NOMO-1 treated with DMSO at 0.1 percent for 48 hours (cell line): ENCODE measurements around the gene UVRAG.
"Not testable (repeated sequence)": the region's sequence is repeated elsewhere in the genome, so short reads cannot be mapped to it uniquely, and the experiment has no call there.

Source experiments
- DNase-seq: peaks from one replicate; lab custom pipeline; 2025; ENCODE audit not compliant: unreplicated experiment; lab: John Stamatoyannopoulos, UW

The UVRAG gene

GRCh38 chr11:75946531-75947530, 131.8 kb downstream of the UVRAG start:
- peak; percentile 32 for DNase-seq

GRCh38 chr11:75949023-75949672, 134.1 kb downstream of the UVRAG start:
- no peak for DNase-seq

DNA sequence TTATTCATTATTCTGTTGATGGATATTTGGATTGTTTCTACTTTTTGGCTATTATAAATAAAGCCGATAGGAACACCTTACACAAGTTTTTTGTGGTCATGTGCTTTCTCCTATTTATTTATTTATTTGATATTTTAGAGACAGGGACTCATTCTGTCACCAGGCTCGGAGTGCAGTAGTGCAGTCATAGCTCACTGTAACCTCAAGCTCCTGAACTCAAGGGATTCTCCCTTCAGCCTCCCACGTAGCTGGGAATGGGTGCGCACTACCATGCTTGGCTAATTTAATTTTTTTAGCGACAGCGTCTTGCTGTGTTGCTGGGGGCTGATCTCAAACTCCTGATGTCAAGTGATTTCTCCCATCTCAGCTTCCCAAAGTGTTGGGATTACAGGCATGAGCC, 135.1 kb downstream of the UVRAG start:
- DNase-seq: no peak

- DNase-seq: no peak
These were observed 139.0 kb downstream of the UVRAG start for GRCh38 chr11:75954039-75954438.

- no peak for DNase-seq
These were observed 140.4 kb downstream of the UVRAG start for GRCh38 chr11:75955443-75955842.

DNA sequence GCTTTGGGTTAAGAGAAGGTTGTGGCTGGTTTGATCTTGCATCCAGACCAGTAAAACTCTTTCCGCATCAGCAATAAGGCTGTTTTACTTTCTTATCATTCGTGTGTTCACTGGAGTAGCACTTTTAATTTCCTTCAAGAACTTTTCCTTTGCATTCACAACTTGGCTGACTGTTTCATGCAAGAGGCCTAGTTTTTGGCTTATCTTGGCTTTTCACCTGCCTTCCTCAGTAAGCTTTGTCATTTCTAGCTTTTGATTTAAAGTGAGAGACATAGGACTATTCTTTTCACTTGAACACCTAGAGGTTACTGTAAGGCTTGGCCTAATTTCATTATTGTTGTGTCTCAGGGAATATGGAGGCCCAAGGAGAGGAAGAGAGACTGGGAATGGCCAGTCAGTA, 144.5 kb downstream of the UVRAG start:
- DNase-seq: no peak

DNA sequence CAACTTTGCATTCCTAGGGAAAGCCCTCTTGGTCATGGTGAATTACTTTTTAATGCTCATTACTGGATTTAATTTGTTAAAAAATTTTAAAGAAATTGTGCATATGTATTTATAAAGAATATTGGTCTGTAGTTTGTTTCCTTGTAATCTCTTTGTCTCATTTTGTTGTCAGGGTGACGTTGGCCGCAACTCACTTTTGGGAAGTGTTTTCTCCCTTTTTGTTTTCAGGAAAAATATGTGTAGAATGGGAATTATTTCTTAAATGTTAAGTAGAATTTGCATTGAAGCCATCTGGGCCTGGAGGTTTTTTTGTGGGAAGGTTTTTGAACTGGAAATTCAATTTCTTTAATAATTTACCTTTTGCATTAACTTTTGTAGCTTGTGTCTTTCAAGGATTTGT, 149.1 kb downstream of the UVRAG start:
- no peak for DNase-seq

- DNase-seq: no peak
These were observed 151.7 kb downstream of the UVRAG start for GRCh38 chr11:75966537-75967287.

DNA sequence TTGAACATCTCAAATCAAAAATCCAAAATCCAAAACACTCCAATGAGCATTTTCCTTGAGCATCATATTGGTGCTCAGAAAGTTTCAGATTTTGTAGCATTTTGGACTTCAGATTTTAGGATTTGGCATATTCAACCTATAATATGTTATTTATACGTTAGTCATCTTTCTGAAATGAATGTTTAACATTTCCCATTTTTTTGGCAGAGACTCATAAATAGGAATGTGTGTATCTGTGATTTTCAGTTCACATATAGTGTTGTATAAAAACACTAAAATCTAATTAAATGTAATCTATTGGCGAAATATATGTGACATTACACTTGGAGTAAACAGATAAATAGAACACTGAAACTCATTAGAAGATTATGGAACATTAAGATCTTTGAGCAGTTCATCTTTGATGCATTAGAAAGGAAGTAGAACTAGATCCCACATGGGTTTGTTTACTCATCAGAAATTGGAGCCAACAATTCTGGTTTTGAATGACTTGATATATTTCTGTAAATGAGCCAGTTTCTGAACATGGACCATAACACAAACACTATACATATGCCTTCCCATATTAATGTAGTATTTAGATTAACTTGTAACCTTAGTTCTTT, 153.1 kb downstream of the UVRAG start:
- no peak for DNase-seq

GRCh38 chr11:75969626-75970308, 154.8 kb downstream of the UVRAG start:
- no peak for DNase-seq

DNA sequence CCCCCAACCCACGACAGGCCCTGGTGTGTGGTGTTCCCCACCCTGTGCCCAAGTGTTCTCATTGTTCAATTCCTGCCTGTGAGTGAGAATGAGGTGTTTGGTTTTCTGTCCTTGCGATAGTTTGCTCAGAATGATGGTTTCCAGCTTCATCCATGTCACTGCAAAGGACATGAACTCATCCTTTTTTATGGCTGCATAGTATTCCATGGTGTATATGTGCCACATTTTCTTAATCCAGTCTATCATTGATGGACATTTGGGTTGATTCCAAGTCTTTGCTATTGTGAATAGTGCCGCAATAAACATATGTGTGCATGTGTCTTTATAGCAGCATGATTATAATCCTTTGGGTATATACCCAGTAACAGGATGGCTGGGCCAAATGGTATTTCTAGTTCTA, 158.7 kb downstream of the UVRAG start:
- DNase-seq: not testable (repeated sequence)

DNA sequence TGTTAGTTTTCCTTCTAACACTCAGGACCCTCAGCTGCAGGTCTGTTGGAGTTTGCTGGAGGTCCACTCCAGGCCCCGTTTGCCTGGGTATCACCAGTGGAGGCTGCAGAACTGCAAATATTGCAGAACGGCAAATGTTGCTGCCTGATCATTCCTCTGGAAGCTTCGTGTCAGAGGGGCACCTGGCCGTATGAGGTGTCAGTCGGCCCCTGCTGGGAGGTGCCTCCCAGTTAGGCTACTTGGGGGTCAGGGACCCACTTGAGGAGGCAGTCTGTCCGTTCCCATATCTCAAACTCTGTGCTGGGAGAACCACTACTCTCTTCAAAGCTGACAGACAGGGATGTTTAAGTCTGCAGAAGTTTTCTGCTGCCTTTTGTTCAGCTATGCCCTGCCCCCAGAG, 164.1 kb downstream of the UVRAG start:
- DNase-seq: not testable (repeated sequence)

DNA sequence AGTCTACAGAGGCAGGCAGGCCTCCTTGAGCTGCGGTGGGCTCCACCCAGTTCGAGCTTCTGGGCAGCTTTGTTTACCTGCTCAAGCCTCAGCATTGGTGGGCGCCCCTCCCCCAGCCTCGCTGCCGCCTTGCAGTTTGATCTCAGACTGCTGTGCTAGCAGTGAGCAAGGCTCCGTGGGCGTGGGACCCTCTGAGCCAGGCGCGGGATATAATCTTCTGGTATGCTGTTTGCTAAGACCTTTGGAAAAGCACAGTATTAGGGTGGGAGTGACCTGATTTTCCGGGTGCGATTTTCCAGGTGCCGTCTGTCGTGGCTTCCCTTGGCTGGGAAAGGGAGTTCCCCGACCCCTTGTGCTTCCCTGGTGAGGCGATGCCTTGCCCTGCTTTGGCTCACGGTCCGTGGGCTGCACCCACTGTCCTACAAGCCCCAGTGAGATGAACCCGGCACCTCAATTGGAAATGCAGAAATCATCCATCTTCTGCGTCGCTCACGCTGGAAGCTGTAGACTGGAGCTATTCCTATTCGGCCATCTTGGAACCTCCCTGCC, 164.5 kb downstream of the UVRAG start:
- not testable (repeated sequence) for DNase-seq

DNA sequence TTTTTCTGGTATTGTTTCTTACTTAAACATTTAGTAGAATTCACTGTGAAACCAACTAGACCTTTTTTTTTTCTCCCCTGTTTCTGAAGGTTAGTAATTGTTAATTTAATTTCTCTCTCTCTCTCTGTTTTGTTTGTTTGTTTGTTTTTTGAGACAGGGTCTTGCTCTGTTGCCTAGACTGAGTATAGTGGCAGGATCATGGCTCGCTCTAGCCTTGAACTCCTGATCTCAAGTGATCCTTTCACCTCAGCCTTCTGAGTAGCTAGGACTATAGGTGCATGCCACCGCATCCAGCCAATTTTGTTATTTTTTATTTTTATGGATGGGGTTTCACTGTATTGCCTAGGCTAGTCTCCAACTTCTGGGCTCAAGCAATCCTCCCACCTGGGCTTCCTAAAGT, 165.0 kb downstream of the UVRAG start:
- no peak for DNase-seq

DNA sequence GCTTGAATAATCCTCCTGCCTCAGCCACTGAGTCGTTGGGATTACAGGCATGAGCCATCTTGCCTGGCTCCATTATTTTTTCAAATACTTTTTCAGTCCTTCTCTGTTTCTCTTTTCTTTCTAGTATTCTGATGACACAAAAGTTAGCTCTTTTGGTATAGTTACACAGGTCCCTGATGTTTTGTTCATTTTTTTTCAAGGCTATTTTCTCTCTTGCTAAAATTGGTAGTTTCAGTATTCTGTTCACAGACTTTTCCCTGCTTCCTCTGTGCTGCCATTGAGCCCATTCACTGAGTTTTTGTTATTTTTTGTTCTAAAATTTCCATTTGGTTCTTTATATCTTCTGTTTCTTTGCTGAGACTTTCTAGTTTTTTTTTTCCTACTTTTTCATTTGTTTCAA, 166.5 kb downstream of the UVRAG start:
- no peak for DNase-seq

- no peak for DNase-seq
These were observed 167.3 kb downstream of the UVRAG start for GRCh38 chr11:75982309-75982708.

DNA sequence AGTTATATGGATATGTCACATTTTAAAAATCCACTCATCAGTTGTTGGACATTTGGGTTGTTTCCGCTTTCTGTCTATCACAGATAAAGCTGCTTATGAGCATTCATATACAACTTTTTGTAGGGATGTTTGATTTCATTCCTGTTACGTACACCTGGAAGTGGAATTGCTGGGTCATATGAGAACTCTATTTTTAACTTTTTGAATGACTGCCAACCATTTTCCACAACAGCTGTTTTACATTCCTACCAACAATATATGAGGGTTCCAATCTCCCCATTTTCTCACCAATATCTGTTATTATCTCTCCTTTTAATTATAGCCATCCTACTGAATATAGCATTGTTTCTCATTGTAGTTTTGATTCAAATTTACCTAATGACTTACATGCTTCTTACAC, 172.0 kb downstream of the UVRAG start:
- no peak for DNase-seq

DNA sequence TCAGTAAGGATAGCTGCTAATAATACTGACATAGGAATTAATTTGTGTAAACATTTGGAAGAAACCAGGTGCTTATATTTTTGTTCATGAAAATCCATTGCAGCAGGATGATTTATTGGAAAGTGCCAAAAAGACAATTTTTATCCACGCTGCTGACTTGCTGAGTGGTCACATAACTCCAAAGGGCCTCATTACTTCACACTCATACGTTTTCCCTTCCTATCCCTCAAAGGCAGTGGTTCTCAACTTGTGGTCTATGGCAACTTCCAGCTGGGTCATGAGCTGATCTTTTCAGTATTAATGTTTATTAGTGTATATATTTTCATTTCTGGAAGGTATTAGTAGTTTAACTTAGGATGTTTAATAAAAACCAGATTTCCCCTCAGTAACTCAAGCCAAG, 178.1 kb downstream of the UVRAG start:
- DNase-seq: no peak

DNA sequence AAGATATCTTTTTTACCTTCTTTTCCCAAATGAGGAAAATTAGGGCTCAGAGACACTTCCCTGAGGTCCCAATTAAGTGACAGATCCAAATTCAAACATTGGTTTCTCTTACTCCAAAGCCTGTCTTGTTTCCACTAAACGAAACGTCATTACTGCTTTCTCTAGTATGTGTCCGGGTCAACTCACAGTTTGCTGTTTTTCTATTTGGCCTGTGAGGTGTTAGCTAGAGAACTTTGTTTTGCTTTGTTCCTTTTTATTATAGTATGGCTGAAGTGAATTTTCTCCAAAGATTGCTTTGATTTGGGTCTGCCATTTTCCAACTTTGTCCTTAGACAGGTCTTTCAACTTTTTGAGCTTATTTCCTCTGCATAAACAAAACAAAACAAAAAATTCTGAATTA, 179.6 kb downstream of the UVRAG start:
- DNase-seq: no peak
